ENCODE data around the gene PRKCD. TPM values are rescaled to one million over a fixed set of nuclear protein-coding genes. Genes with fewer than 3 reads are reported as not detected.

The PRKCD gene
- total RNA-seq, 1 donor from 2014 or later: 16.1 TPM

- peaks cover 21% of the 10 kb centered on the region for H3K4me1 Mint-ChIP-seq
- H3K27me3 Mint-ChIP-seq (ENCODE audit: low read depth): no peaks in the 10 kb centered on the region
- no peaks in the 10 kb centered on the region for H3K9me3 Mint-ChIP-seq
- no peak overlapping the region for H3K4me3 Mint-ChIP-seq
- no peak for DNase-seq (ENCODE audit: low spot score in 2 of 2, unreplicated experiment in 2 of 2)
- peaks cover 16% of the 10 kb centered on the region for H3K36me3 Mint-ChIP-seq
- TF ChIP-seq, protein P1, sequence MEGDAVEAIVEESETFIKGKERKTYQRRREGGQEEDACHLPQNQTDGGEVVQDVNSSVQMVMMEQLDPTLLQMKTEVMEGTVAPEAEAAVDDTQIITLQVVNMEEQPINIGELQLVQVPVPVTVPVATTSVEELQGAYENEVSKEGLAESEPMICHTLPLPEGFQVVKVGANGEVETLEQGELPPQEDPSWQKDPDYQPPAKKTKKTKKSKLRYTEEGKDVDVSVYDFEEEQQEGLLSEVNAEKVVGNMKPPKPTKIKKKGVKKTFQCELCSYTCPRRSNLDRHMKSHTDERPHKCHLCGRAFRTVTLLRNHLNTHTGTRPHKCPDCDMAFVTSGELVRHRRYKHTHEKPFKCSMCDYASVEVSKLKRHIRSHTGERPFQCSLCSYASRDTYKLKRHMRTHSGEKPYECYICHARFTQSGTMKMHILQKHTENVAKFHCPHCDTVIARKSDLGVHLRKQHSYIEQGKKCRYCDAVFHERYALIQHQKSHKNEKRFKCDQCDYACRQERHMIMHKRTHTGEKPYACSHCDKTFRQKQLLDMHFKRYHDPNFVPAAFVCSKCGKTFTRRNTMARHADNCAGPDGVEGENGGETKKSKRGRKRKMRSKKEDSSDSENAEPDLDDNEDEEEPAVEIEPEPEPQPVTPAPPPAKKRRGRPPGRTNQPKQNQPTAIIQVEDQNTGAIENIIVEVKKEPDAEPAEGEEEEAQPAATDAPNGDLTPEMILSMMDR (IDR thresholded peaks at IDR 0.05; ENCODE audit: unreplicated experiment): no peak
- peak overlapping the region; percentile 2 for H3K27ac Mint-ChIP-seq
These were observed 77.2 kb downstream of the PRKCD start for GRCh38 chr3:53238051-53238850.

DNA sequence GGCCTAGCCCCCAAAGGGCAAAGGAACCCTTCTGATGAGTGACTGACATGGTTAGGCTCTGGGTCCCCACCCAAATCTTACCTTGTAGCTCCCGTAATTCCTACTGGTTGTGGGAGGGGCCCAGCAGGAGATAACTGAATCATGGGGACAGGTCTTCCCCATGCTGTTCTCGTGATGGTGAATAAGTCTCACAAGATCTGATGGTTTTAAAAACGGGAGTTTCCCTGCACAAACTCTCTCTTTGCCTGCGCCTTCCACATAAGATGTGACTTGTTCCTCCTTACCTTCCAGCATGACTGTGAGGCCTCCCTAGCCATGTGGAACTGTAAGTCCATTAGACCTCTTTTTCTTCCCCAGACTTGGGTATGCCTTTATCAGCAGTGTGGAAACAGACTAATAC is 77.9 kb downstream of the PRKCD start:
- peaks cover 28% of the 10 kb centered on the region for H3K4me1 Mint-ChIP-seq
- H3K9me3 Mint-ChIP-seq: no peaks in the 10 kb centered on the region
- no peak overlapping the region for H3K4me3 Mint-ChIP-seq
- DNase-seq (ENCODE audit: low spot score in 2 of 2, unreplicated experiment in 2 of 2): no peak
- TF ChIP-seq, protein P1 (IDR thresholded peaks at IDR 0.05; ENCODE audit: unreplicated experiment): no peak
- H3K27ac Mint-ChIP-seq: peak overlapping the region; percentile 82
- H3K27me3 Mint-ChIP-seq (ENCODE audit: low read depth): no peaks in the 10 kb centered on the region
- H3K36me3 Mint-ChIP-seq: peaks cover 14% of the 10 kb centered on the region

GRCh38 chr3:53239800-53240199 is 78.8 kb downstream of the PRKCD start:
- TF ChIP-seq, protein P1 (IDR thresholded peaks at IDR 0.05; ENCODE audit: unreplicated experiment): no peak
- Mint-ChIP-seq H3K4me1 (peaks cover 30% of the 10 kb centered on the region), H3K27ac (peak overlapping the region; percentile 64), H3K36me3 (peaks cover 11% of the 10 kb centered on the region), H3K9me3 (no peaks in the 10 kb centered on the region), H3K27me3 (ENCODE audit: low read depth) (no peaks in the 10 kb centered on the region), H3K4me3 (no peak overlapping the region)
- no peak for DNase-seq (ENCODE audit: low spot score in 2 of 2, unreplicated experiment in 2 of 2)

- H3K27ac Mint-ChIP-seq: no peak overlapping the region
- H3K27me3 Mint-ChIP-seq (ENCODE audit: low read depth): no peaks in the 10 kb centered on the region
These were observed 80.3 kb downstream of the PRKCD start for GRCh38 chr3:53240989-53241972.

DNA sequence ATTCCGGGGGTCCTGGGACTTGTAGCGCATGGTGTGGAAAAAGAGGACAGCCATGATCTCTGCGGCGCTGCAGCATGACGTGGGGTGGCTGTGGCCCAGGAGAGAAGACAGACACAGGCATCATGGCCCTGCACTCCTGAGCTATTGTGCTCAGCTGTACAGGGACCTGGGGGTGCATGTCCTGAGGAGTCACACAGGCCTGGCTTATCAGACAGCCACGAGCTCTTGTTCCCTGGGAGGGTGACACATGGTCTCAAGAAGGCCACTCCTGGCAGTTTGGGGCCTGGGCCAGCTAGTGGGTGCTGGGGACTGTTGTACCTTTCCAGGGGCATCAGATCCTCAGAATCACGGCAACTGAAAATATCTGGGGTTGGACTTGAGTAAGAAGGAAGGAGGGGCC is 81.1 kb downstream of the PRKCD start:
- Mint-ChIP-seq H3K9me3 (peaks cover 3% of the 10 kb centered on the region), H3K27ac (peak overlapping the region; percentile 57), H3K36me3 (peaks cover 16% of the 10 kb centered on the region), H3K27me3 (ENCODE audit: low read depth) (no peaks in the 10 kb centered on the region), H3K4me3 (no peak overlapping the region), H3K4me1 (peaks cover 27% of the 10 kb centered on the region)
- TF ChIP-seq, protein P1 (IDR thresholded peaks at IDR 0.05; ENCODE audit: unreplicated experiment): no peak
- DNase-seq (ENCODE audit: low spot score in 2 of 2, unreplicated experiment in 2 of 2): no peak

More at GRCh38 chr3:53240989-53241972, 80.3 kb downstream of the PRKCD start:
- peaks cover 13% of the 10 kb centered on the region for H3K36me3 Mint-ChIP-seq
- H3K4me1 Mint-ChIP-seq: peaks cover 30% of the 10 kb centered on the region
- no peak overlapping the region for H3K4me3 Mint-ChIP-seq
- DNase-seq (ENCODE audit: low spot score in 2 of 2, unreplicated experiment in 2 of 2): no peak
- peaks cover 2% of the 10 kb centered on the region for H3K9me3 Mint-ChIP-seq
- TF ChIP-seq, protein P1 (IDR thresholded peaks at IDR 0.05; ENCODE audit: unreplicated experiment): no peak

Other genes starting within 250 kb of the PRKCD start
- 4.1 to 5.4 TPM (median 4.4 TPM) in 3 replicates for gene SFMBT1, start 115.1 kb upstream of the PRKCD start, total RNA-seq
- gene RFT1, start 30.8 kb upstream of the PRKCD start, total RNA-seq: 27.7 to 30.4 TPM (median 28.3 TPM) in 3 replicates
- gene TKT, start 94.8 kb downstream of the PRKCD start, total RNA-seq: 181 to 185 TPM (median 181 TPM) in 3 replicates
- 35.4 to 38.8 TPM (median 38.8 TPM) in 3 replicates for gene DCP1A, start 186.3 kb downstream of the PRKCD start, total RNA-seq